ENCODE results near the gene ANKRD40CL. TPM values are rescaled to one million over a fixed set of nuclear protein-coding genes. Genes with fewer than 3 reads are reported as not detected.
"Not testable (repeated sequence)": the region's sequence is repeated elsewhere in the genome, so short reads cannot be mapped to it uniquely, and the experiment has no call there.

Gene ANKRD40CL
- not detected in 2 replicates for total RNA-seq

DNA sequence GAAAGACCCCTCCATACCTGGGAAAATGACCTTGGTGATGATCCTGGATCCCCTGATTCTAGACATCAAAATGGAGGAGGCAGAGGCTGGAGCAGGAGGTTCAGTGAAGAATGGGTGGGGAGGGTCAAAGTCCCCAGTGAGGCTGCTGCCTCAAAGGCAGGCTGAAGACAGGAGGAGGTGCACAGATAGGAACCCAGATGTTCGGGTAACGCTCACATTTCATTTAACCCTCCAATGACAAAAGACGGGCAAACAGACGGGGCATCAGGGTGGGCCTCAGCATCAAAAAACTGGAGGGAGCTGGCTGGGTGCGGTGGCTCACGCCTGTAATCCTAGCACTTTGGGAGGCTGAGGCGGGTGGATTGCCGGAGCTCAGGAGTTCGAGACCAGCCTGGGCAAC is at the start of gene ANKRD40CL:
TSS of gene ANKRD40CL (minus strand) at position 73 of the 400 bp plus-strand sequence. CDS start 605 bp downstream, outside the sequence.
- no peaks in the 10 kb centered on the region for H3K9me3 Mint-ChIP-seq
- H3K4me1 Mint-ChIP-seq (ENCODE audit: low read depth): no peaks in the 10 kb centered on the region
- intact Hi-C loops (cut with micrococcal nuclease): no loop called here
- no peak within 1 kb of the TSS for H3K4me3 Mint-ChIP-seq
- H3K27ac Mint-ChIP-seq: no peak within 1 kb of the TSS
- peaks cover 10% of the 10 kb centered on the region for H3K27me3 Mint-ChIP-seq (ENCODE audit: insufficient read depth)
- DNase-seq (ENCODE audit: low spot score): no peak
- H3K36me3 Mint-ChIP-seq (ENCODE audit: low read depth): no peaks in the 10 kb centered on the region

GRCh38 chr17:50816271-50816670 is 49.0 kb upstream of the ANKRD40CL start:
- DNase-seq (ENCODE audit: low spot score): no peak
- no peak overlapping the region for H3K4me3 Mint-ChIP-seq
- H3K9me3 Mint-ChIP-seq: no peaks in the 10 kb centered on the region

GRCh38 chr17:50815400-50815799 is 48.1 kb upstream of the ANKRD40CL start:
- DNase-seq (ENCODE audit: low spot score): no peak
- H3K9me3 Mint-ChIP-seq: no peaks in the 10 kb centered on the region
- H3K4me1 Mint-ChIP-seq (ENCODE audit: low read depth): peaks cover 8% of the 10 kb centered on the region

More at GRCh38 chr17:50816271-50816670, 49.0 kb upstream of the ANKRD40CL start:
- H3K27me3 Mint-ChIP-seq (ENCODE audit: insufficient read depth): peaks cover 16% of the 10 kb centered on the region
- no peaks in the 10 kb centered on the region for H3K36me3 Mint-ChIP-seq (ENCODE audit: low read depth)
- intact Hi-C loops (cut with micrococcal nuclease): no loop called here
- H3K4me1 Mint-ChIP-seq (ENCODE audit: low read depth): peaks cover 8% of the 10 kb centered on the region
- no peak overlapping the region for H3K27ac Mint-ChIP-seq

GRCh38 chr17:50813583-50813982 is 46.3 kb upstream of the ANKRD40CL start:
- no peak for DNase-seq (ENCODE audit: low spot score)
- no peaks in the 10 kb centered on the region for H3K9me3 Mint-ChIP-seq
- intact Hi-C loops (cut with micrococcal nuclease): no loop called here
- H3K36me3 Mint-ChIP-seq (ENCODE audit: low read depth): no peaks in the 10 kb centered on the region
- H3K4me1 Mint-ChIP-seq (ENCODE audit: low read depth): no peaks in the 10 kb centered on the region
- no peak overlapping the region for H3K4me3 Mint-ChIP-seq
- H3K27me3 Mint-ChIP-seq (ENCODE audit: insufficient read depth): peaks cover 11% of the 10 kb centered on the region
- no peak overlapping the region for H3K27ac Mint-ChIP-seq

More at GRCh38 chr17:50815400-50815799, 48.1 kb upstream of the ANKRD40CL start:
- Mint-ChIP-seq H3K27me3 (ENCODE audit: insufficient read depth) (peaks cover 13% of the 10 kb centered on the region), H3K27ac (no peak overlapping the region), H3K4me3 (no peak overlapping the region), H3K36me3 (ENCODE audit: low read depth) (no peaks in the 10 kb centered on the region)
- intact Hi-C loops (cut with micrococcal nuclease): no loop called here

DNA sequence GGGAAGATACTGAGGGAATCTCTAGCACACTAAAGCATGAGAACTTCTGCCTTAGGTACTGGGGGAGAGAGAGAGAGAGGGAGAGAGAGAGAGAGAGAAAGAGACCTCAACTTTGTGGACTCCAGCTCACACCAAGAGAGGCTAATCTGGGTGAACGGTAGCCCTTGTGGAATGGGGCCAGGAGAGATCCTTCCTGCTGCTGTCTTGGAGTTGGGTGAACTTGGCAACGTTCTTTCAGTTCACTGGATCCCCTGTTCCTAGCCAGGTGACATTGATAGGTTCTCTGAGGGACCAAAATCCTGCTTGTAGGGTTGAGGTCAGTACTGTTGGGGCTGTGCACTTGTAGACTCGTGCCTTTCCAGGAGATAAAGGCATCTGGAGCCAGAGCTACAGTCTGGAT is 41.6 kb upstream of the ANKRD40CL start:
- Mint-ChIP-seq H3K4me3 (no peak overlapping the region), H3K27ac (no peak overlapping the region), H3K36me3 (ENCODE audit: low read depth) (no peaks in the 10 kb centered on the region), H3K27me3 (ENCODE audit: insufficient read depth) (peaks cover 5% of the 10 kb centered on the region), H3K4me1 (ENCODE audit: low read depth) (no peaks in the 10 kb centered on the region), H3K9me3 (no peaks in the 10 kb centered on the region)
- intact Hi-C loops (cut with micrococcal nuclease): no loop called here
- DNase-seq (ENCODE audit: low spot score): no peak

GRCh38 chr17:50808413-50808812 is 41.1 kb upstream of the ANKRD40CL start:
- no peak for DNase-seq (ENCODE audit: low spot score)
- Mint-ChIP-seq H3K27me3 (ENCODE audit: insufficient read depth) (peaks cover 4% of the 10 kb centered on the region), H3K27ac (no peak overlapping the region), H3K9me3 (no peaks in the 10 kb centered on the region), H3K4me3 (no peak overlapping the region), H3K4me1 (ENCODE audit: low read depth) (no peaks in the 10 kb centered on the region), H3K36me3 (ENCODE audit: low read depth) (no peaks in the 10 kb centered on the region)
- intact Hi-C loops (cut with micrococcal nuclease): no loop called here

- no peak overlapping the region for H3K27ac Mint-ChIP-seq
- no peaks in the 10 kb centered on the region for H3K9me3 Mint-ChIP-seq
- peaks cover 4% of the 10 kb centered on the region for H3K27me3 Mint-ChIP-seq (ENCODE audit: insufficient read depth)
- H3K4me3 Mint-ChIP-seq: no peak overlapping the region
- H3K36me3 Mint-ChIP-seq (ENCODE audit: low read depth): no peaks in the 10 kb centered on the region
- DNase-seq (ENCODE audit: low spot score): no peak
- intact Hi-C loops (cut with micrococcal nuclease): no loop called here
- no peaks in the 10 kb centered on the region for H3K4me1 Mint-ChIP-seq (ENCODE audit: low read depth)
Observed at GRCh38 chr17:50807675-50808074, 40.4 kb upstream of the ANKRD40CL start.

GRCh38 chr17:50807009-50807408 is 39.7 kb upstream of the ANKRD40CL start:
- intact Hi-C loops (cut with micrococcal nuclease): no loop called here
- DNase-seq (ENCODE audit: low spot score): no peak
- Mint-ChIP-seq H3K36me3 (ENCODE audit: low read depth) (no peaks in the 10 kb centered on the region), H3K4me3 (no peak overlapping the region), H3K27ac (no peak overlapping the region), H3K4me1 (ENCODE audit: low read depth) (no peaks in the 10 kb centered on the region), H3K9me3 (no peaks in the 10 kb centered on the region), H3K27me3 (ENCODE audit: insufficient read depth) (peaks cover 4% of the 10 kb centered on the region)

GRCh38 chr17:50806141-50806643 is 38.9 kb upstream of the ANKRD40CL start:
- Mint-ChIP-seq H3K4me1 (ENCODE audit: low read depth) (no peaks in the 10 kb centered on the region), H3K9me3 (no peaks in the 10 kb centered on the region), H3K36me3 (ENCODE audit: low read depth) (no peaks in the 10 kb centered on the region), H3K4me3 (no peak overlapping the region), H3K27ac (no peak overlapping the region), H3K27me3 (ENCODE audit: insufficient read depth) (peaks cover 4% of the 10 kb centered on the region)
- no peak for DNase-seq (ENCODE audit: low spot score)
- intact Hi-C loops (cut with micrococcal nuclease): no loop called here

DNA sequence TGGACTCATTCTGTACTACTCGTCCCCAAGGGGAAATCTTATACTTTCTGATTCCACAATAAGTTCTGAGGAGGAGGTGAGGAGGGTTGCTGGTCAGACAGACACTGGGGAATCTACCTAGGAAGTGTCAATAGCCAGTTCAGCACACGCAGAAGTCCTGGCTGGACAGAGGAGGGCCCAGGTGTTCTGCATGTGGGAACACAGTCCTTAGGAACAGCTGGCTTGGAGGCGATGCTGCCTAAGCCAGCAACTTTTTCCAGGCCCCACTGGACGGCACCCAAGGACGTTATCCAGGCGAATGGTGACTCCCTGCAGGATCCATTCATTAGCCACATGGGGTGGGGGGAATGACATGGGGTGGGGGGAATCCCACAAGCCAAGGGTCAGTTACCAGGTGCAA is 38.2 kb upstream of the ANKRD40CL start:
- Mint-ChIP-seq H3K4me3 (no peak overlapping the region), H3K27me3 (ENCODE audit: insufficient read depth) (peaks cover 4% of the 10 kb centered on the region), H3K36me3 (ENCODE audit: low read depth) (no peaks in the 10 kb centered on the region), H3K9me3 (no peaks in the 10 kb centered on the region), H3K4me1 (ENCODE audit: low read depth) (no peaks in the 10 kb centered on the region), H3K27ac (no peak overlapping the region)
- intact Hi-C loops (cut with micrococcal nuclease): no loop called here
- no peak for DNase-seq (ENCODE audit: low spot score)

- H3K4me3 Mint-ChIP-seq; H3K27me3 Mint-ChIP-seq (ENCODE audit: insufficient read depth); H3K27ac Mint-ChIP-seq; DNase-seq (ENCODE audit: low spot score); H3K4me1 Mint-ChIP-seq (ENCODE audit: low read depth); H3K9me3 Mint-ChIP-seq; intact Hi-C loops (cut with micrococcal nuclease); H3K36me3 Mint-ChIP-seq (ENCODE audit: low read depth): not testable (repeated sequence)
Observed at GRCh38 chr17:50804749-50805475, 37.6 kb upstream of the ANKRD40CL start.

- H3K36me3 Mint-ChIP-seq (ENCODE audit: low read depth): no peaks in the 10 kb centered on the region
Observed at GRCh38 chr17:50803676-50804075, 36.4 kb upstream of the ANKRD40CL start.

GRCh38 chr17:50802609-50803571 is 35.6 kb upstream of the ANKRD40CL start:
- Mint-ChIP-seq H3K27me3 (ENCODE audit: insufficient read depth) (peaks cover 2% of the 10 kb centered on the region), H3K27ac (no peak overlapping the region), H3K4me1 (ENCODE audit: low read depth) (no peaks in the 10 kb centered on the region), H3K4me3 (no peak overlapping the region), H3K36me3 (ENCODE audit: low read depth) (no peaks in the 10 kb centered on the region), H3K9me3 (no peaks in the 10 kb centered on the region)
- DNase-seq (ENCODE audit: low spot score): no peak
- intact Hi-C loops (cut with micrococcal nuclease): no loop called here

More at GRCh38 chr17:50803676-50804075, 36.4 kb upstream of the ANKRD40CL start:
- Mint-ChIP-seq H3K27ac (no peak overlapping the region), H3K9me3 (no peaks in the 10 kb centered on the region), H3K4me3 (no peak overlapping the region), H3K27me3 (ENCODE audit: insufficient read depth) (peaks cover 4% of the 10 kb centered on the region), H3K4me1 (ENCODE audit: low read depth) (no peaks in the 10 kb centered on the region)
- DNase-seq (ENCODE audit: low spot score): no peak
- intact Hi-C loops (cut with micrococcal nuclease): no loop called here

Data from activated T-helper 1 cell treated with anti-CD3 and anti-CD28 coated beads, Interleukin-12 subunit alpha, Interleukin-12 subunit beta, Interleukin-2, Interleukin-4 antibody, amounts not matched to agents 30 ng/mL and 10 ng/mL and 1 ng/mL, durations not matched to agents 14 hours and 24 hours and 36 hours (primary cell).